BLaER1 treated with 17β-estradiol and CSF1 and Interleukin-3, amounts not matched to agents 10 nM and 100 nM (cell line): ENCODE data around the gene EYA3.

ENCODE experiments used
- H3K27ac ChIP-seq, 11 experiments: shearing (Covaris generic); formaldehyde crosslinking; 2 replicates each; pipeline ENCODE4 v1.8.1; 2022
- H3K27me3 ChIP-seq, 11 experiments: shearing (Covaris generic); formaldehyde crosslinking; 2 replicates each; pipeline ENCODE4 v1.8.1; 2022
- H3K36me3 ChIP-seq, 11 experiments: shearing (Covaris generic); formaldehyde crosslinking; 2 replicates each; pipeline ENCODE4 v1.8.1; 2022
- H3K4me1 ChIP-seq, 10 experiments: shearing (Covaris generic); formaldehyde crosslinking; 2 replicates each; pipeline ENCODE4 v1.8.1; 2022
- H3K4me2 ChIP-seq, 11 experiments: shearing (Covaris generic); formaldehyde crosslinking; 2 replicates each; pipeline ENCODE4 v1.8.1; 2022
- H3K4me3 ChIP-seq, 10 experiments: shearing (Covaris generic); formaldehyde crosslinking; 2 replicates each; pipeline ENCODE4 v1.8.1; 2022
- H3K9ac ChIP-seq, 11 experiments: shearing (Covaris generic); formaldehyde crosslinking; 2 replicates each; pipeline ENCODE4 v1.8.1; 2022
- H3K9me3 ChIP-seq, 11 experiments: shearing (Covaris generic); formaldehyde crosslinking; replicated peaks in 1 of 11; 2 replicates each; pipeline ENCODE4 v1.8.1; 2022
- H4K20me1 ChIP-seq, 11 experiments: shearing (Covaris generic); formaldehyde crosslinking; 2 replicates each; pipeline ENCODE4 v1.8.1; 2022
- Cebpa-rat ChIP-seq, 11 experiments: shearing (Covaris generic); IDR thresholded peaks; 2 replicates each; pipeline ENCODE4 v1.8.1; 2022

The EYA3 gene

DNA sequence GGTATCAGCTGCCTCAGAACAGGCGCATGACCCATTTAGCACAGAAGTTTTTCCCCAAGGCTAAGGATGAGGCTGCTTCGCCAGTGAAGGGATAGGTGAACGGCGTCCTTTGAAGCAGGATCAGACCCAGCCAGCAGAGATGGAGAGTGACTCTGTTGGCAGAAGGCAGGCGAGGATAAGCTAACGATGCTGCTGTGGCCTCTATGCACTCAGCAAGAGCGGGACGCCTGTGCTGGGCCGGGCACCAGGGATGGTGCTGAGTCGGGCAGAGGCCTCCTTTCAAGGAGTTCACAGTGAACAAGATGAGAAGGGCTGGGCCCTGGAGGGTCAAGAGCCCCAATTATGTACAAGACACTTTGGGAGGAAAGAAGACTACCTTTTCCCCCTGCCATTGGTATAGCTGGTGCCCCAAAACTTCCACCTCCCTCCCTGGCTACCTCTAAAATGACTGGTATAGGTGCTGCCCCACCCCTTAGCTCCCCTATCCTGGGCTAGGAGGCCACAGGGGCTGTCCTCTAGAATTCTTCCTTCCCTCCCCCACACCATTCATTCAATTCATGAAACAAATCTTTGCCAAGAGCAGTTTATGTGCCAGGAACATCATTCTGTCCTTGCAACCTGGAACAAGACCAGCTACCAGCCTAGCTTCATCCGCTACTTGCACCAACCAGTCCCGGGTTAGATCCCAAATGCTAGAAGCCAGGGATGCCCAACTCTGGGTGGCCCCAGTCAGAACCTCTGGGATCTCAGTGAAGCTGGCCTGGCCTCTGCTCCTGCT, 121.1 kb downstream of the EYA3 start:
- Histone ChIP-seq H3K27ac (no peak overlapping the region), H3K9me3 (no peaks in the 10 kb centered on the region), H3K9ac (no peak overlapping the region), H3K4me3 (no peak overlapping the region), H3K4me2 (no peak overlapping the region), H3K4me1 (peaks cover 0 to 34% (median 7%) of the 10 kb centered on the region in 10 experiments; a peak in 9 of 20 replicates), H4K20me1 (peaks cover 0 to 45% (median 3%) of the 10 kb centered on the region in 11 experiments; a peak in 7 of 22 replicates), H3K27me3 (no peaks in the 10 kb centered on the region), H3K36me3 (peaks cover 53 to 86% (median 74%) of the 10 kb centered on the region in 11 experiments)
- no peak for TF ChIP-seq Cebpa-rat (IDR thresholded peaks at IDR 0.05)

DNA sequence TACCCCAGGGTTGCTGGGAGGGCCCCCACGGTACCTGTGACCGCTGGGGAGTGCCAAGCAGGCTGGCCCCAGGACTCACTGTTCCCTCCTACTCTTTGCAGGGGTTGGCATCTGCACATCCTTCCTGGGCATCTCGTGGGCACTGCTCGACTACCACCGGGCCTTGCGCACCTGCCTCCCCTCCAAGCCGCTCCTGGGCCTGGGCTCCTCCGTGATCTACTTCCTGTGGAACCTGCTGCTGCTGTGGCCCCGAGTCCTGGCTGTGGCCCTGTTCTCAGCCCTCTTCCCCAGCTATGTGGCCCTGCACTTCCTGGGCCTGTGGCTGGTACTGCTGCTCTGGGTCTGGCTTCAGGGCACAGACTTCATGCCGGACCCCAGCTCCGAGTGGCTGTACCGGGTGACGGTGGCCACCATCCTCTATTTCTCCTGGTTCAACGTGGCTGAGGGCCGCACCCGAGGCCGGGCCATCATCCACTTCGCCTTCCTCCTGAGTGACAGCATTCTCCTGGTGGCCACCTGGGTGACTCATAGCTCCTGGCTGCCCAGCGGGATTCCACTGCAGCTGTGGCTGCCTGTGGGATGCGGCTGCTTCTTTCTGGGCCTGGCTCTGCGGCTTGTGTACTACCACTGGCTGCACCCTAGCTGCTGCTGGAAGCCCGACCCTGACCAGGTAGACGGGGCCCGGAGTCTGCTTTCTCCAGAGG, 121.9 kb downstream of the EYA3 start:
- no peak for TF ChIP-seq Cebpa-rat (IDR thresholded peaks at IDR 0.05)
- no peak overlapping the region for H3K4me2 ChIP-seq

DNA sequence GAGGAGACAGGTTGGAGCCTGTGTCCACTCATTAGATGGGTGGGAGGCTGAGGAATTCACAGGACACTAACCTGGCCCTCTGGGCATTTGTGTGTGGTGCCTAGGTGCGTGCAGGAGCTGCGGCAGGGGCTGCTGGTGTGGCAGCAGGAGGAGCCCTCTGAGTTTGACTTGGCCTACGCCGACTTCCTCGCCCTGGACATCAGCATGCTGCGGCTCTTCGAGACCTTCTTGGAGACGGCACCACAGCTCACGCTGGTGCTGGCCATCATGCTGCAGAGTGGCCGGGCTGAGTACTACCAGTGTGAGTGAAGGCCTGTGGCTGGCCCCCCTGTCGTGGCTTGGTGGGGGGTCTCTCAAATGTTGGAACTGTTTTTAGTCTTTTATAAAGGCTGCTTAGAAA, 125.0 kb downstream of the EYA3 start:
- Histone ChIP-seq H3K9ac (no peak overlapping the region), H3K27ac (no peak overlapping the region), H3K27me3 (no peaks in the 10 kb centered on the region), H3K9me3 (no peaks in the 10 kb centered on the region), H3K4me2 (no peak overlapping the region), H4K20me1 (peaks cover 0 to 63% (median 8%) of the 10 kb centered on the region in 11 experiments; a peak in 11 of 22 replicates), H3K4me1 (peaks cover 30 to 43% (median 35%) of the 10 kb centered on the region in 10 experiments), H3K4me3 (no peak overlapping the region), H3K36me3 (peaks cover 44 to 62% (median 54%) of the 10 kb centered on the region in 11 experiments)
- no peak for TF ChIP-seq Cebpa-rat (IDR thresholded peaks at IDR 0.05)

More for the DNA sequence above, 121.9 kb downstream of the EYA3 start:
- H3K4me1 ChIP-seq: peaks cover 3 to 42% (median 14%) of the 10 kb centered on the region in 10 experiments; a peak in 19 of 20 replicates
- peaks cover 0 to 53% (median 9%) of the 10 kb centered on the region in 11 experiments; a peak in 9 of 22 replicates for H4K20me1 ChIP-seq
- no peak overlapping the region for H3K27ac ChIP-seq
- no peak overlapping the region for H3K4me3 ChIP-seq
- H3K27me3 ChIP-seq: no peaks in the 10 kb centered on the region
- H3K9ac ChIP-seq: no peak overlapping the region
- H3K9me3 ChIP-seq: no peaks in the 10 kb centered on the region
- peaks cover 51 to 80% (median 68%) of the 10 kb centered on the region in 11 experiments for H3K36me3 ChIP-seq

DNA sequence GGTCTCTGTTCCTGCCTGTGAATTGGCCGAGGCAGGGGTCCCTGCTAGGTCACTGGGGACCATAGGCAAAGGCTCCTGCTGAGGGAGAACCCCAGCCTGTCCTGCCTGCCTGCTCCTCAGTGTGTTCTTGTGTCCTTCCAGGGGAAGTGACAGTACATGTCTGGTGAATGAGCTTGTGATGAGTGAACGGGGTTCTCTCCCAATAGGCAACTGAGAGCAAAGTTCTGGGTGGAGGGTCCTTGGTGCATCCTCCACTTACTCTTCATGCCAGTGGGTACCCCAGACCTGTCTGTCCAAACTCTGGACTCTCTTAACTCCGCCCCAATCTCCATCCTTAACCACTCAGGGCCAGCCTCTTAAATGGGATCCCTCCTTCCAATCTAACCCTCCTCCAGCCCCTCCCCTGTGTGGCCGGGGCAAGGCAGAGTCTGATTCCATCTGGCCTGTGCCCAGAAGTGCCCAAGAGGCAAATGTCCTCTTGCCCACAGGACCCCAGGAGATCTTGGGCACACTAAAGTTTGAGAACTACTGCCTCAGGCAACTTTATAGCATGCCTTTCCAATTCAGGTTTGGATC, 126.7 kb downstream of the EYA3 start:
- TF ChIP-seq Cebpa-rat (IDR thresholded peaks at IDR 0.05): no peak
- no peaks in the 10 kb centered on the region for H3K9me3 ChIP-seq
- H3K9ac ChIP-seq: peak overlapping the region in 10 of 11 experiments; percentile 79 to 90 (median 84); a peak in 19 of 22 replicates
- peaks cover 29 to 46% (median 38%) of the 10 kb centered on the region in 11 experiments for H3K36me3 ChIP-seq
- peaks cover 32 to 43% (median 38%) of the 10 kb centered on the region in 10 experiments for H3K4me1 ChIP-seq
- peak overlapping the region in 6 of 10 experiments; percentile 71 to 87 (median 78); a peak in 7 of 20 replicates for H3K4me3 ChIP-seq
- no peaks in the 10 kb centered on the region for H3K27me3 ChIP-seq
- H3K4me2 ChIP-seq: peak overlapping the region; percentile 91 to 100 (median 97)
- H3K27ac ChIP-seq: peak overlapping the region in 5 of 11 experiments; percentile 20 to 88 (median 81); a peak in 11 of 22 replicates
- H4K20me1 ChIP-seq: peaks cover 0 to 53% (median 8%) of the 10 kb centered on the region in 11 experiments; a peak in 11 of 22 replicates

DNA sequence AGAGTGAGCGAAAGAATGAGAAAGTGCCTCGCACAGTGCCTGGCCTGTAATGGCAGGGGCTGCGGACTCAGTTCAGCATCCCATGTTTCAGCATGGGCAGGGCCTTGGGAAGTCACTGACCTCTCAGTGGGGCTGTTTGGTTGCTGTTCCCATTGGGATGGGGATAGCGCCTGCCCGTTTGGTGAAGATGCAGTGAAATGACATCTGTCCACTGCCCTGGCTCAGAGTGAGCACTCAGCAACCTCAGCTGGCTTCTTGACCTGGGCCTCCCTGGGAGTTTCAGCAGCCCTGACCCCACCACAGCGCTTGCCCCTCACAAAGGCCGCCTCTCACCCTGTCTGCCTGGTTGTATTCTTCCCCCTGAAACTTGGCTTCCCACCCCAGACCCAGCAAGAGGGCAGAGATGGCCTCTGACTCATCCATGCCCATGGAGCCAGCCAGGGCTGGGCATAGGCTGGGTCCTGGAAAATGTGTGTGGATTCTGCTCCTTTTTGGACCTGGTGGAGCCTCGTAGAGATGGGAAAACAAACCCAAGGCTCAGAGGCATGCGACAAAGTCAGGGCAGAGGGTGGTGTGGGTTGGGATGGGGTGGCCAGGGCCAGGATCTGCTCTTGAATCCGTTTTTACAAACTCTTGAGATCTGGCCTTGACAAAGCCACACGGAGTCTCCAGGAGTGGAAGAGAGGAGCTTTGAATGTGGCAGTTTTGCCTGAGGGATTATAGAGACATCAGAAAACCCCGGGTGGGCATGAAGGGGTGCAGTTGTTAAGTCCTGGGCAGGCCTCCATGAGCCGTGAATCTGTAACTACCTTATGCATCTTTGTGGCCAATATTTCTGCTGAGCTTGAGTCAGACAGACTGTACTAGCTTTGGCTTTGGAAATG, 127.4 kb downstream of the EYA3 start:
- peak overlapping the region; percentile 73 to 90 (median 84) for H3K9ac ChIP-seq
- peaks cover 0 to 46% (median 8%) of the 10 kb centered on the region in 11 experiments; a peak in 11 of 22 replicates for H4K20me1 ChIP-seq
- H3K27me3 ChIP-seq: no peaks in the 10 kb centered on the region
- H3K27ac ChIP-seq: peak overlapping the region in 6 of 11 experiments; percentile 38 to 88 (median 81); a peak in 16 of 22 replicates
- no peaks in the 10 kb centered on the region for H3K9me3 ChIP-seq
- H3K36me3 ChIP-seq: peaks cover 24 to 38% (median 30%) of the 10 kb centered on the region in 11 experiments
- H3K4me3 ChIP-seq: peak overlapping the region; percentile 70 to 87 (median 78)
- peaks cover 32 to 43% (median 38%) of the 10 kb centered on the region in 10 experiments for H3K4me1 ChIP-seq
- H3K4me2 ChIP-seq: peak overlapping the region; percentile 91 to 100 (median 97)
- no peak for TF ChIP-seq Cebpa-rat (IDR thresholded peaks at IDR 0.05)

DNA sequence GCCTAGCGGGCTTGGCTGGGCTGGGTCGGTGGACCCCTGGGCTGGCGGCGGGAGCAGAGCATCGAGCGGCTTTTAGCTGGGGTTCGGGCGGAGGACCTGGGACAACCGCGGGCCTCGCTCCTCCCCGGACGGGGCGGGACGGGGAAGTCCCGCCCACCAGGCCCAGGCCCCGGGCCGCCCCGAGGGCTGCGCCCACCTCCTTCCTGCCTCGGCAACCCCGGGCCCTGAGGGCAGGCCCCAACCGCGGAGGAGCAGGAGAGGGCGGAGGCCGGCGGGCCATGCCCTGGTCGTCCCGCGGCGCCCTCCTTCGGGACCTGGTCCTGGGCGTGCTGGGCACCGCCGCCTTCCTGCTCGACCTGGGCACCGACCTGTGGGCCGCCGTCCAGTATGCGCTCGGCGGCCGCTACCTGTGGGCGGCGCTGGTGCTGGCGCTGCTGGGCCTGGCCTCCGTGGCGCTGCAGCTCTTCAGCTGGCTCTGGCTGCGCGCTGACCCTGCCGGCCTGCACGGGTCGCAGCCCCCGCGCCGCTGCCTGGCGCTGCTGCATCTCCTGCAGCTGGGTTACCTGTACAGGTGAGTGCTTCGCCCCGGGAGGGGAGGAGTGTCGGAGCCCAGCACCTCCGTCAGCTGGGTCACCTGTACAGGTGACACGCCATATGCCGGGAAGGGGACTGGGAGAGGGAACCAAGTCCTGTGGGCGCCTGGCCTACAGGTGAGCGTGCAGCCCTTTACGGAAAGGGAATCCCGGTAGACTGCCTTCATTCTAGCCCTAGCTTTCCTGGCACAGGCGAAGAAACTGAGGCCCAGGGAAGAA, 128.4 kb downstream of the EYA3 start, which contains the start of gene XKR8:
XKR8 (plus strand) TSS at position 182 of the 812 bp plus-strand sequence; CDS start at position 279, 97 bp downstream.
- Histone ChIP-seq H3K27ac (peak within 1 kb of the TSS; percentile 61 to 88 (median 79)), H4K20me1 (peaks cover 0 to 38% (median 8%) of the 10 kb centered on the region in 11 experiments; a peak in 11 of 22 replicates), H3K9ac (peak within 1 kb of the TSS; percentile 73 to 90 (median 84)), H3K4me1 (peaks cover 32 to 43% (median 38%) of the 10 kb centered on the region in 10 experiments), H3K9me3 (no peaks in the 10 kb centered on the region), H3K36me3 (peaks cover 17 to 28% (median 20%) of the 10 kb centered on the region in 11 experiments; a peak in 21 of 22 replicates), H3K4me2 (peak within 1 kb of the TSS; percentile 91 to 100 (median 97)), H3K27me3 (no peaks in the 10 kb centered on the region), H3K4me3 (peak within 1 kb of the TSS; percentile 70 to 87 (median 78))
- no peak for TF ChIP-seq Cebpa-rat (IDR thresholded peaks at IDR 0.05)

DNA sequence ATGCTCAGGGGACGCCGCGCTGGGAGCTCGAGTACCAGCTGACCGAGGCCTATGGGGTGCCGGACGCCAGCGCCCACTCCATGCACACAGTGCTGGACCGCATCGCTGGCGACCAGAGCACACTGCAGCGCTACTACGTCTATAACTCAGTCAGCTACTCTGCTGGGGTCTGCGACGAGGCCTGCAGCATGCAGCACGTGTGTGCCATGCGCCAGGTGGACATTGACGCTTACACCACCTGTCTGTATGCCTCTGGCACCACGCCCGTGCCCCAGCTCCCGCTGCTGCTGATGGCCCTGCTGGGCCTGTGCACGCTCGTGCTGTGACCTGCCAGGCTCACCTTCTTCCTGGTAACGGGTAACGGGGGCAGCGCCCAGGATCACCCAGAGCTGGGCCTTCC, 129.9 kb downstream of the EYA3 start:
- H3K4me3 ChIP-seq: no peak overlapping the region
- H3K36me3 ChIP-seq: peaks cover 2 to 13% (median 5%) of the 10 kb centered on the region in 11 experiments; a peak in 15 of 22 replicates
- no peaks in the 10 kb centered on the region for H3K27me3 ChIP-seq
- TF ChIP-seq Cebpa-rat (IDR thresholded peaks at IDR 0.05): no peak
- peaks cover 32 to 43% (median 38%) of the 10 kb centered on the region in 10 experiments for H3K4me1 ChIP-seq
- H3K27ac ChIP-seq: peak overlapping the region in 1 of 11 experiments; percentile 79; a peak in 1 of 22 replicates
- H3K4me2 ChIP-seq: peak overlapping the region; percentile 91 to 100 (median 97)
- no peaks in the 10 kb centered on the region for H3K9me3 ChIP-seq
- H3K9ac ChIP-seq: no peak overlapping the region; a peak in 1 of 22 replicates
- peaks cover 0 to 30% (median 8%) of the 10 kb centered on the region in 11 experiments; a peak in 11 of 22 replicates for H4K20me1 ChIP-seq
